CD4-positive, alpha-beta T cell treated with Interleukin-21 for 1 hour (primary cell): Measurements from ENCODE around the gene TSHR.

Source experiments
- DNase-seq: peaks from one replicate; pipeline ENCODE4 v3.0.0-alpha.2; 2020

TSHR gene

GRCh38 chr14:81193924-81194633 lies 238.7 kb downstream of the TSHR start:
- no peak for DNase-seq
